ENCODE data around the gene PCDHB13.

Gene PCDHB13

DNA sequence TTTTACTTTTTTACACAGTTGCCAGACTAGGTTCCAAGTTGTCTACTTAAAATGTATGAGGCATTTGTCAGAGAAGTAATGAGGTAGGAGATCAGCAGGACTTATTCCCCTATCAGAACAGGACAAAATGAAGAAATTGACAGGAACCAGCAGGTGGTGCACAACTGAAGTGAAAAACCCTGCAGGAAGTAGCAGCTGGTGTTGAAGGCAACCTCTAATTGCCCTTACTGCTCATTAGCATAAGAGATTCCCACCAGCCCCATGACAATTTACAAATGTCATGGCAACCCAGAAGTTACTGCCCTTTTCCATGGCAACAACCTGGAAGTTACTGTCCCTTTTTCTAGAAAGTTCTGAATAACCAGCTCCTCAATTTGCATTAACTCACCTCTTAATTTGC, 36.9 kb downstream of the PCDHB13 start:
- peaks cover 23 to 100% (median 95%) of the 10 kb centered on the region in 3 donors for H3K9me3 ChIP-seq
- H3K27ac ChIP-seq, result no peak overlapping the region
- no peaks in the 10 kb centered on the region for H3K27me3 ChIP-seq
- H3K36me3 ChIP-seq, result peaks cover 10 to 68% (median 61%) of the 10 kb centered on the region in 3 donors
- TF ChIP-seq, protein P1, sequence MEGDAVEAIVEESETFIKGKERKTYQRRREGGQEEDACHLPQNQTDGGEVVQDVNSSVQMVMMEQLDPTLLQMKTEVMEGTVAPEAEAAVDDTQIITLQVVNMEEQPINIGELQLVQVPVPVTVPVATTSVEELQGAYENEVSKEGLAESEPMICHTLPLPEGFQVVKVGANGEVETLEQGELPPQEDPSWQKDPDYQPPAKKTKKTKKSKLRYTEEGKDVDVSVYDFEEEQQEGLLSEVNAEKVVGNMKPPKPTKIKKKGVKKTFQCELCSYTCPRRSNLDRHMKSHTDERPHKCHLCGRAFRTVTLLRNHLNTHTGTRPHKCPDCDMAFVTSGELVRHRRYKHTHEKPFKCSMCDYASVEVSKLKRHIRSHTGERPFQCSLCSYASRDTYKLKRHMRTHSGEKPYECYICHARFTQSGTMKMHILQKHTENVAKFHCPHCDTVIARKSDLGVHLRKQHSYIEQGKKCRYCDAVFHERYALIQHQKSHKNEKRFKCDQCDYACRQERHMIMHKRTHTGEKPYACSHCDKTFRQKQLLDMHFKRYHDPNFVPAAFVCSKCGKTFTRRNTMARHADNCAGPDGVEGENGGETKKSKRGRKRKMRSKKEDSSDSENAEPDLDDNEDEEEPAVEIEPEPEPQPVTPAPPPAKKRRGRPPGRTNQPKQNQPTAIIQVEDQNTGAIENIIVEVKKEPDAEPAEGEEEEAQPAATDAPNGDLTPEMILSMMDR (IDR thresholded peaks at IDR 0.05), result no peak
- DNase-seq, result no peak
- H3K4me3 ChIP-seq, result no peak overlapping the region
- intact Hi-C loops (cut with DNase I; ENCODE audit: low total_unique reads), result no loop called here
- no peaks in the 10 kb centered on the region for H3K4me1 ChIP-seq

DNA sequence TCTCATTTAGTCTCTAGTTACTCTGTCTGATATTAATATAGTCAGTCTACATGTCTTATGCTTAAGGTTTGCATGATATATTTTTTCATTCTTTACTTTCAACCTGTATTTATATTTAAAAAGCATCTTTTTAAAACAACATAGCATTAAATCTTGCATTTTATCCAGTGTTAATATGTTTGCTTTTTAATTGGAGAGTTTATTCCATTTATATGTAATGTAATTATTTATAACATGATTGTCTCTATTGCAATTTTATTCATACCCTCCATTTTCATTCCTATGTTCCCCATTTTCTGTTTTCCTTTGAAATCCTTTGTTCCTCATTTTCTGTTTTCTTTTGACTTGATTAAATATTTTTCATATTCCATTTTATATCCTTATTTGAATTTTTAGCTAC, 44.7 kb downstream of the PCDHB13 start:
- H3K9me3 ChIP-seq, result peaks cover 33 to 100% (median 99%) of the 10 kb centered on the region in 3 donors
- intact Hi-C loops (cut with DNase I; ENCODE audit: low total_unique reads), result no loop called here
- H3K4me1 ChIP-seq, result no peaks in the 10 kb centered on the region
- H3K27ac ChIP-seq, result no peak overlapping the region
- H3K36me3 ChIP-seq, result peaks cover 9 to 84% (median 56%) of the 10 kb centered on the region in 3 donors
- TF ChIP-seq, protein P1 (IDR thresholded peaks at IDR 0.05), result no peak
- H3K4me3 ChIP-seq, result no peak overlapping the region
- no peaks in the 10 kb centered on the region for H3K27me3 ChIP-seq
- DNase-seq, result no peak

DNA sequence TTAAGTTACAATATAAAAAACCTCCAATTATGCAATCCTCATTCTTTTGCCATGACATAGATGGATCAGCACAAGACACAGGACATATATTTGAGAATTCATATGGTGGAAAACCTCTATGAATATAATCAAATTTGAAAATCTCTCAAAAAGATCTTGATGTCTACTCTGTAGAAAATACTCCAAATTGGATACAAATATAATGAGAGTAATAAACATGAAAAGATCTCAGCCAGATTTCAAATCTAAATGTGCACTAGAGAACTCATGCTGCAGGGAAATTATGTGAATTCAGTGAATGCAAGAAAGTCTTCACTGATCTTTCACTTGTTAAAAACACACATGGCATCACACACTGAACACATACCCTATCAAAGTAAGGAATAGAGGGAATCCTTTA, 45.2 kb downstream of the PCDHB13 start:
- Histone ChIP-seq H3K27ac (no peak overlapping the region), H3K27me3 (no peaks in the 10 kb centered on the region), H3K4me1 (no peaks in the 10 kb centered on the region), H3K36me3 (peaks cover 13 to 89% (median 59%) of the 10 kb centered on the region in 3 donors), H3K9me3 (peaks cover 32 to 100% (median 99%) of the 10 kb centered on the region in 3 donors), H3K4me3 (no peak overlapping the region)
- TF ChIP-seq, protein P1 (IDR thresholded peaks at IDR 0.05), result no peak
- no peak for DNase-seq
- intact Hi-C loops (cut with DNase I; ENCODE audit: low total_unique reads), result no loop called here

GRCh38 chr5:141260458-141261237, 46.9 kb downstream of the PCDHB13 start:
- Histone ChIP-seq H3K36me3 (peaks cover 13 to 95% (median 70%) of the 10 kb centered on the region in 3 donors), H3K9me3 (peaks cover 42 to 100% (median 99%) of the 10 kb centered on the region in 3 donors), H3K4me1 (no peaks in the 10 kb centered on the region), H3K4me3 (no peak overlapping the region), H3K27me3 (no peaks in the 10 kb centered on the region), H3K27ac (no peak overlapping the region)
- TF ChIP-seq, protein P1 (IDR thresholded peaks at IDR 0.05), result no peak
- intact Hi-C loops (cut with DNase I; ENCODE audit: low total_unique reads), result no loop called here
- DNase-seq, result no peak

DNA sequence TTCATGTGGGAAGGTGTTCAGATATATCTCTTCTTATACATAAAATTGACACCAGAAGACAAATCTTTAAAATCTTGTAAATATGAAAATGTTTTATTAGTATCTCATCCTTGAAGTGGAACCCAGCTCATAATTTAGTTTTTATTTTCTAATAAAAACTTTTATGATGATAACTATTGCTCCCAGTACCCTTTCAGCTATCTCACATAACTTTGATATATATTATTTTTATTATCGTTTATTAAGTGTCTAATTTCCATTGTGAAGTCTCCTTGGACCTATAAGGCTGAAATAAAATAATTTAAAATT, 47.5 kb downstream of the PCDHB13 start:
- Histone ChIP-seq H3K4me3 (no peak overlapping the region), H3K4me1 (no peaks in the 10 kb centered on the region), H3K27ac (no peak overlapping the region), H3K27me3 (no peaks in the 10 kb centered on the region), H3K9me3 (peaks cover 40 to 100% (median 99%) of the 10 kb centered on the region in 3 donors), H3K36me3 (peaks cover 15 to 95% (median 70%) of the 10 kb centered on the region in 3 donors)
- TF ChIP-seq, protein P1 (IDR thresholded peaks at IDR 0.05), result no peak
- intact Hi-C loops (cut with DNase I; ENCODE audit: low total_unique reads), result no loop called here
- no peak for DNase-seq
